Measurements from ENCODE around the gene FOXM1.

The FOXM1 gene

GRCh38 chr12:2842948-2843347 is 34.0 kb downstream of the FOXM1 start:
- no peak for TF ChIP-seq CTCF (IDR thresholded peaks at IDR 0.05; ENCODE audit: insufficient read depth, low read length, missing control alignments)
- DNase-seq (ENCODE audit: low read depth, low spot score) = no peak
- CTCF ChIA-PET = interaction anchor here (1.4 to 1.5 kb wide), 2 partner anchors 9 to 11 kb away, joined by 4 to 12 read pairs; no protein-coding TSS in a partner anchor
- POLR2A ChIA-PET = no interaction called here
- no peak overlapping the region for H3K4me3 ChIP-seq (ENCODE audit: low read depth, low read length)

GRCh38 chr12:2841056-2841650 is 35.8 kb downstream of the FOXM1 start:
- ChIA-PET CTCF (interaction anchor here (1.1 kb wide), 1 partner anchor 26 kb away, joined by 3 read pairs; no protein-coding TSS in a partner anchor), POLR2A (no interaction called here)
- H3K4me3 ChIP-seq (ENCODE audit: low read depth, low read length) = no peak overlapping the region
- no peak for DNase-seq (ENCODE audit: low read depth, low spot score)
- TF ChIP-seq CTCF (IDR thresholded peaks at IDR 0.05; ENCODE audit: insufficient read depth, low read length, missing control alignments) = no peak

GRCh38 chr12:2836574-2836973 is 40.4 kb downstream of the FOXM1 start:
- POLR2A ChIA-PET = no interaction called here
- CTCF ChIA-PET = interaction anchor here (9.4 kb wide), 1 partner anchor 13 kb away, joined by 90 read pairs; no protein-coding TSS in a partner anchor
- no peak overlapping the region for H3K4me3 ChIP-seq (ENCODE audit: low read depth, low read length)
- no peak for TF ChIP-seq CTCF (IDR thresholded peaks at IDR 0.05; ENCODE audit: insufficient read depth, low read length, missing control alignments)
- DNase-seq (ENCODE audit: low read depth, low spot score) = no peak

GRCh38 chr12:2835691-2836403 is 41.1 kb downstream of the FOXM1 start:
- POLR2A ChIA-PET = no interaction called here
- CTCF ChIA-PET = interaction anchor here (0.6 to 9.4 kb wide), 2 partner anchors 14 to 21 kb away, joined by 5 to 90 read pairs; no protein-coding TSS in a partner anchor
- H3K4me3 ChIP-seq (ENCODE audit: low read depth, low read length) = no peak overlapping the region
- no peak for TF ChIP-seq CTCF (IDR thresholded peaks at IDR 0.05; ENCODE audit: insufficient read depth, low read length, missing control alignments)
- no peak for DNase-seq (ENCODE audit: low read depth, low spot score)

- CTCF ChIA-PET = interaction anchor here (0.9 to 9.4 kb wide), 6 partner anchors 10 to 207 kb away, joined by 3 to 90 read pairs (median 5); no protein-coding TSS in a partner anchor
- no peak within 1 kb of the TSS; the same call in 1 of the 2 replicates for H3K4me3 ChIP-seq (ENCODE audit: low read depth, low read length)
- no peak for DNase-seq (ENCODE audit: low read depth, low spot score)
- POLR2A ChIA-PET = no interaction called here
- TF ChIP-seq CTCF (IDR thresholded peaks at IDR 0.05; ENCODE audit: insufficient read depth, low read length, missing control alignments) = no peak
Observed at GRCh38 chr12:2834581-2835491, 42.1 kb downstream of the FOXM1 start, which contains the start of gene NRIP2. NRIP2 (minus strand) TSS chr12:2835035; CDS start chr12:2834983, 52 bp downstream.
